SK-N-SH treated with all-trans-retinoic acid at 6 μM for 48 hours (cell line): ENCODE data around the gene LUZP1.

Experiments used
- ATAC-seq: fragments of 200-7000 bp; cut with Tn5 transposase; 3 replicates; pipeline ENCODE4 v1.9.1; 2020; ENCODE audit warnings: mild to moderate bottlenecking, moderate library complexity
- ARNTL ChIP-seq: fragments of 450-650 bp; formaldehyde crosslinking; IDR thresholded peaks from 2 replicates; pipeline ENCODE4 v1.5.0; 2020; ENCODE audit warnings: low read depth, mild to moderate bottlenecking, moderate library complexity, borderline replicate concordance
- BACH2 ChIP-seq: fragments of 250-450 bp; sonication (Bioruptor Pico); IDR thresholded peaks from 2 replicates; pipeline ENCODE4 v1.9.0; 2021; ENCODE audit warnings: mild to moderate bottlenecking, borderline replicate concordance
- CREB5 ChIP-seq: fragments of 250-450 bp; sonication (Bioruptor Pico); IDR thresholded peaks from 2 replicates; pipeline ENCODE4 v1.5.1; 2020; ENCODE audit warnings: low read depth, mild to moderate bottlenecking, moderate library complexity
- CSDC2 ChIP-seq: fragments of 250-450 bp; sonication (Bioruptor Pico); IDR thresholded peaks from 2 replicates; pipeline ENCODE4 v1.5.0; 2020; ENCODE audit warnings: mild to moderate bottlenecking, moderate library complexity
- CSRNP3 ChIP-seq: fragments of 250-450 bp; sonication (Bioruptor Pico); IDR thresholded peaks from 2 replicates; pipeline ENCODE4 v1.5.1; 2021; ENCODE audit warnings: mild to moderate bottlenecking, moderate library complexity
- ESRRG ChIP-seq: fragments of 250-450 bp; sonication (Bioruptor Pico); IDR thresholded peaks from 2 replicates; pipeline ENCODE4 v1.6.1; 2021; ENCODE audit warnings: mild to moderate bottlenecking
- ISL1 ChIP-seq: fragments of 250-450 bp; sonication (Bioruptor Pico); IDR thresholded peaks from 2 replicates; pipeline ENCODE4 v2.1.2; 2022; ENCODE audit warnings: mild to moderate bottlenecking, moderate library complexity
- OSR1 ChIP-seq: fragments of 250-450 bp; sonication (Bioruptor Pico); IDR thresholded peaks from 2 replicates; pipeline ENCODE4 v1.8.0; 2022; ENCODE audit warnings: moderate library complexity, mild to moderate bottlenecking, inconsistent platforms
- PATZ1 ChIP-seq: fragments of 250-450 bp; sonication (Bioruptor Pico); IDR thresholded peaks from 2 replicates; pipeline ENCODE4 v1.8.0; 2020; ENCODE audit warnings: mild to moderate bottlenecking, moderate library complexity, borderline replicate concordance
- POU6F1 ChIP-seq: fragments of 250-450 bp; sonication (Bioruptor Pico); IDR thresholded peaks from 2 replicates; pipeline ENCODE4 v1.8.0; 2021; ENCODE audit warnings: low read depth, mild to moderate bottlenecking, moderate library complexity, borderline replicate concordance
- PPARA ChIP-seq: fragments of 250-450 bp; sonication (Bioruptor Pico); IDR thresholded peaks from 2 replicates; pipeline ENCODE4 v1.5.0; 2020; ENCODE audit warnings: mild to moderate bottlenecking, borderline replicate concordance
- RARB ChIP-seq: fragments of 250-450 bp; sonication (Bioruptor Pico); IDR thresholded peaks from 2 replicates; pipeline ENCODE4 v1.8.0; 2021; ENCODE audit warnings: mild to moderate bottlenecking, moderate library complexity
- SNAI2 ChIP-seq: fragments of 250-450 bp; sonication (Bioruptor Pico); IDR thresholded peaks from 2 replicates; pipeline ENCODE4 v1.5.0; 2020; ENCODE audit warnings: mild to moderate bottlenecking, moderate library complexity
- TCF4 ChIP-seq: fragments of 250-450 bp; sonication (Bioruptor Pico); IDR thresholded peaks from 2 replicates; pipeline ENCODE4 v1.8.0; 2021; ENCODE audit warnings: mild to moderate bottlenecking, moderate library complexity, borderline replicate concordance
- TOX ChIP-seq: fragments of 250-450 bp; sonication (Bioruptor Pico); IDR thresholded peaks from 2 replicates; pipeline ENCODE4 v1.8.0; 2021; ENCODE audit warnings: mild to moderate bottlenecking, moderate library complexity, borderline replicate concordance
- ZC3H10 ChIP-seq: fragments of 250-450 bp; sonication (Bioruptor Pico); IDR thresholded peaks from 2 replicates; pipeline ENCODE4 v1.5.1; 2021; ENCODE audit warnings: mild to moderate bottlenecking, moderate library complexity
- ZFP3 ChIP-seq: fragments of 250-450 bp; sonication (Bioruptor Pico); IDR thresholded peaks from 2 replicates; pipeline ENCODE4 v1.5.0; 2020; ENCODE audit warnings: mild to moderate bottlenecking, moderate library complexity
- ZFP30 ChIP-seq: fragments of 450-650 bp; formaldehyde crosslinking; IDR thresholded peaks from 2 replicates; pipeline ENCODE4 v1.5.0; 2022; ENCODE audit warnings: mild to moderate bottlenecking, moderate library complexity
- ZNF565 ChIP-seq: fragments of 450-650 bp; formaldehyde crosslinking; conservative IDR thresholded peaks from 2 replicates; pipeline ENCODE4 v1.5.0; 2020; ENCODE audit warnings: low read depth, mild to moderate bottlenecking, moderate library complexity
- ZNF70 ChIP-seq: fragments of 450-650 bp; formaldehyde crosslinking; IDR thresholded peaks from 2 replicates; pipeline ENCODE4 v1.5.0; 2020; ENCODE audit warnings: mild to moderate bottlenecking, moderate library complexity
- ZNF8 ChIP-seq: fragments of 450-650 bp; formaldehyde crosslinking; IDR thresholded peaks from 2 replicates; pipeline ENCODE4 v1.5.0; 2020; ENCODE audit warnings: mild to moderate bottlenecking, moderate library complexity

The LUZP1 gene

GRCh38 chr1:23118407-23118806, 50.2 kb downstream of the LUZP1 start:
- ATAC-seq = no peak
- TF ChIP-seq ZNF8 (CRISPR knock-in tag) (no peak), TCF4 (no peak), ARNTL (CRISPR knock-in tag) (no peak), RARB (CRISPR knock-in tag) (no peak), ZNF565 (CRISPR knock-in tag) (no peak), OSR1 (no peak), ZNF70 (no peak), ZC3H10 (CRISPR knock-in tag) (no peak), POU6F1 (CRISPR knock-in tag) (no peak), CSDC2 (no peak), ISL1 (CRISPR knock-in tag) (no peak), PPARA (no peak), BACH2 (CRISPR knock-in tag) (no peak)

- ATAC-seq = no peak; the same call in 2 of the 3 replicates
- no peak for TF ChIP-seq ARNTL (CRISPR knock-in tag)
- TF ChIP-seq PATZ1 (CRISPR knock-in tag) = no peak
- no peak for TF ChIP-seq POU6F1 (CRISPR knock-in tag)
- no peak for TF ChIP-seq OSR1
- TF ChIP-seq ISL1 (CRISPR knock-in tag) = no peak
- TF ChIP-seq TOX = no peak
- no peak for TF ChIP-seq CSRNP3 (CRISPR knock-in tag)
- no peak for TF ChIP-seq ZNF8 (CRISPR knock-in tag)
- TF ChIP-seq PPARA = no peak
- no peak for TF ChIP-seq RARB (CRISPR knock-in tag)
- TF ChIP-seq CSDC2 = no peak
- no peak for TF ChIP-seq SNAI2 (CRISPR knock-in tag)
- no peak for TF ChIP-seq BACH2 (CRISPR knock-in tag)
Measured at GRCh38 chr1:23116921-23117699, 51.5 kb downstream of the LUZP1 start.

- ATAC-seq = no peak
- TF ChIP-seq ZFP30 (CRISPR knock-in tag) = no peak
- TF ChIP-seq ESRRG = no peak
- TF ChIP-seq ZNF565 (CRISPR knock-in tag) = no peak
Measured at GRCh38 chr1:23116216-23116836, 52.3 kb downstream of the LUZP1 start.

- ATAC-seq = peak; percentile 26; the same call in 2 of the 3 replicates
- TF ChIP-seq CREB5 (no peak), ZFP3 (CRISPR knock-in tag) (no peak), ISL1 (CRISPR knock-in tag) (no peak), ZC3H10 (CRISPR knock-in tag) (no peak), SNAI2 (CRISPR knock-in tag) (no peak), TOX (no peak)
Measured at GRCh38 chr1:23114424-23115079, 54.1 kb downstream of the LUZP1 start.
